Subcutaneous abdominal adipose tissue (tissue), 5 donors: ENCODE data around the gene PIK3CD.
"Not testable (repeated sequence)": the region's sequence is repeated elsewhere in the genome, so short reads cannot be mapped to it uniquely, and the experiment has no call there.

Source experiments
- H3K27ac ChIP-seq: one replicate; pipeline ENCODE4 v1.7.0; 2013; ENCODE audit warnings: low read depth, mild to moderate bottlenecking, inconsistent platforms, low read length, moderate library complexity
- H3K27me3 ChIP-seq, 5 donors: one replicate each; pipeline ENCODE4 v1.7.0; 2013; ENCODE audit warnings: low read length in 5 of 5, inconsistent platforms in 1 of 5; ENCODE audit not compliant: control insufficient read depth in 5 of 5, insufficient read depth in 4 of 5
- H3K36me3 ChIP-seq, 5 donors: one replicate each; pipeline ENCODE4 v1.7.0; 2013; ENCODE audit warnings: low read length in 5 of 5; ENCODE audit not compliant: control insufficient read depth in 5 of 5, insufficient read depth in 5 of 5
- H3K4me1 ChIP-seq, 5 donors: one replicate each; pipeline ENCODE4 v1.7.0; 2013; ENCODE audit warnings: low read length in 5 of 5, mild to moderate bottlenecking in 3 of 5, moderate library complexity in 1 of 5; ENCODE audit not compliant: control insufficient read depth in 5 of 5, insufficient read depth in 5 of 5
- H3K4me3 ChIP-seq, 5 donors: one replicate each; pipeline ENCODE4 v1.7.0; 2013; ENCODE audit warnings: low read length in 5 of 5, low read depth in 1 of 5
- H3K9ac ChIP-seq, 5 donors: one replicate each; pipeline ENCODE4 v1.7.0; 2013; ENCODE audit warnings: low read length in 5 of 5, mild to moderate bottlenecking in 4 of 5, moderate library complexity in 3 of 5
- H3K9me3 ChIP-seq, 5 donors: one replicate each; pipeline ENCODE4 v1.7.0; 2013; ENCODE audit warnings: low read length in 5 of 5; ENCODE audit not compliant: control insufficient read depth in 5 of 5
- donor health status: healthy.
- donor health status: healthy.
- donor health status: healthy.
- donor health status: healthy.
- donor health status: healthy.

The PIK3CD gene

DNA sequence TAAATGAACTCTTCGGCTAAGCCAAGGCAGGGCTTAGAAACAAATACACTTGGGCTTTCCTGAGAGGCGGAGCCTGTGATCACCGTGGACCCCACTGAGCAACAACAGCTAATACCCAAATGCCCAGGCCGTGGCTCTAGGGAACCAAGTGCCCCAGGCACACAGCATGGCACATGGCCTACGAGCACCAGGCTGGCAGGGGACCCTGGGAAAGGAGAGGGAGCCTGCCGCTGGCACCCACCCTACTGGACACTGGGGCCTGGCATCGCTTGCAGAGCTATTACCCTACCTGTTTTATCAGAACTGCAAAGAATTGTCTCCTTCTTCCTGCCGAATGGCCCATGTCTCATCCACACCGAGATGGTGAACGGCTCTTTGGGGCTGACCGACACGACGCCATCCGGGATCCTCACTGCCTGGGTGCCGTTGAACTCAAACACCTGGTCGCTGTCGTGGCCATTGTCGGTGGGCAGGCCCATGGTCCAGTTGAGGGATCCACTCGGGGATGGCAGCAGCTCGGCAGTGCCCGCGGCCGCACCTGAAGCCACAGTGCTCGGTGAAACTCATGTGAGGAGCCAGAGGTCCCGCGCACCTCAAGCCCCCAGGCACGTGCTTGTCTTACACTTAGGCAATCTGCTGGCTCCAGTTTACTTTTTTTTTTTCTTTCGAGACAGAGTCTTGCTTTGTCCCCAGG lies 92.7 kb downstream of the PIK3CD start:
- no peak overlapping the region for H3K4me3 ChIP-seq
- no peak overlapping the region for H3K27ac ChIP-seq
- peaks cover 0 to 61% (median 39%) of the 10 kb centered on the region in 5 donors for H3K36me3 ChIP-seq
- H3K4me1 ChIP-seq = no peaks in the 10 kb centered on the region
- H3K9me3 ChIP-seq = no peaks in the 10 kb centered on the region
- H3K9ac ChIP-seq = no peak overlapping the region
- no peaks in the 10 kb centered on the region for H3K27me3 ChIP-seq

DNA sequence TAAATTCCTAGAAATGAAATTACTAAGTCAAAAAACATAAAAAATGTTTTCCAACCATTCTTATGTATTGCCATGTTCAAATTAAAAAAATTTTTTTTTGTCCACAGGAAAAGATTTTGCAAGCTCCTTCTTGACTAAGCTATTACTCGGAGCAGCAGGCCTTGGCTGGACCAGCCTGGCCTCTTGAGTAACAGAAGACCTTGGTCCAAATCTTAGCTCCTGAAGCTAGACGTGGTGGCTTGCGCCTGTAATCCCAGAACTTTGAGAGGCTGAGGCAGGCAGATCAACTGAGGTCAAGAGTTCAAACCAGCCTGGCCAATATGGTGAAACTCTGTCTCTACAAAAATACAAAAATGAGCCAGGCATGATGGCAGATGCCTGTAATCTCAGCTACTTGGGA lies 94.7 kb downstream of the PIK3CD start:
- no peak overlapping the region for H3K9ac ChIP-seq
- no peak overlapping the region for H3K4me3 ChIP-seq
- H3K27me3 ChIP-seq = no peaks in the 10 kb centered on the region
- no peak overlapping the region for H3K27ac ChIP-seq
- H3K9me3 ChIP-seq = no peaks in the 10 kb centered on the region
- no peaks in the 10 kb centered on the region for H3K4me1 ChIP-seq
- peaks cover 0 to 59% (median 32%) of the 10 kb centered on the region in 5 donors for H3K36me3 ChIP-seq

DNA sequence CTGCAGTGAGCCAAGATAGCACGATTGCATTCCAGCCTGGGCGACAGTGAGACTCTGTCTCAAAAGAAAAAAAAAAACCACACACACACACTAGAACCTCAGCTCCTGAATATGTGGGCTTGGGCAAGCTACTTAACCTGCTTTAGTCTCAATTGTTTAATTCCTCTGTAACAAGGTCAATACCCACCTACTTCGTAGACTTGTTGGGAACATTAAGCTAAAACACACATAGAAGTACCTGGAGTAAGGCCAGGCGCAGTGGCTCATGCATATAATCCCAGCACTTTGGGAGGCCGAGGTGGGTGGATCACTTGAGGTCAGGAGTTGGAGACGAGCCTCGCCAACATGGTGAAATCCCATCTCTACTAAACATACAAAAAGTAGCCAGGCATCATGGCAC lies 95.1 kb downstream of the PIK3CD start:
- H3K36me3 ChIP-seq = peaks cover 0 to 58% (median 32%) of the 10 kb centered on the region in 5 donors
- no peak overlapping the region for H3K27ac ChIP-seq
- no peaks in the 10 kb centered on the region for H3K4me1 ChIP-seq
- no peaks in the 10 kb centered on the region for H3K27me3 ChIP-seq
- no peak overlapping the region for H3K4me3 ChIP-seq
- no peak overlapping the region for H3K9ac ChIP-seq
- no peaks in the 10 kb centered on the region for H3K9me3 ChIP-seq

DNA sequence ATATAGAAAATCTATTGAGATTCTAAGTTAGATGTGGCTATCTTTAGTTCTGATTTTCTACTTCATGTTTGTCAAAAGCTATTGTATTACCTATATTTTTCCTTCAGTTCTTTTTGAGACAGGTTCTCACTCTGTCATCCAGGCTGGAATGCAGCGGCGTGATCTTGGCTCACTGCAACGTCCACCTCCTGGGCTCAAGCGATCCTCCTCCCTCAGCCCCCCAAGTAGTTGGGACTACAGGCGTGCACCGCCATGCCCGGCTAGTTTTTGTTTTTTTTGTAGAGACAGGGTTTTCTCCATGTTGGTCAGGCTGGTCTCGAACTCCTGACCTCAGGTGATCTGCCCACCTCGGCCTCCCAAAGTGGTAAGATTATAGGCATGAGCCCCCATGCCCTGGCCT lies 96.9 kb downstream of the PIK3CD start:
- H3K36me3 ChIP-seq = peaks cover 0 to 53% (median 26%) of the 10 kb centered on the region in 5 donors
- not testable (repeated sequence) for H3K9ac ChIP-seq, H3K9me3 ChIP-seq, H3K27ac ChIP-seq, H3K4me3 ChIP-seq, H3K27me3 ChIP-seq, H3K4me1 ChIP-seq

DNA sequence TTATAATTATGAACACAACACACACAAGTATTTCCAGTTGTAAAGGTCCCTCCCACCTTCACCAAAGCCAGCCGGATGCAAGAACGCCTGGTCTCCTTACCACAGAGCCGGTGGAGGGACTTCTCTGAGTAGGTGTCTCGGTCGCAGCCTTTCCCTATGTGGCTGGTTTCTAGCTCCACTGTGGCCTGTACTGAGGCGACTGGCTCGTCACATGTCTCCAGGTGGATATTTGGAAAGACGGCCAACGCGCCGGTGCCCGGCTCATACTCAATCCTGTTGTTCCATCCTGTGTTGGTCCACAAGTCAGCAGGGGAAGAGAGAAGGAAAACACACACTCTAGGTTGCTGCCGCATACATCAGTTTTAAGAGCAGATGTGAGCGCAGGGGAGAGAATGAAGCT lies 97.8 kb downstream of the PIK3CD start:
- H3K4me1 ChIP-seq = no peaks in the 10 kb centered on the region
- no peak overlapping the region for H3K4me3 ChIP-seq
- H3K27ac ChIP-seq = no peak overlapping the region
- no peaks in the 10 kb centered on the region for H3K9me3 ChIP-seq
- H3K9ac ChIP-seq = no peak overlapping the region
- peaks cover 0 to 43% (median 17%) of the 10 kb centered on the region in 5 donors for H3K36me3 ChIP-seq
- no peaks in the 10 kb centered on the region for H3K27me3 ChIP-seq

DNA sequence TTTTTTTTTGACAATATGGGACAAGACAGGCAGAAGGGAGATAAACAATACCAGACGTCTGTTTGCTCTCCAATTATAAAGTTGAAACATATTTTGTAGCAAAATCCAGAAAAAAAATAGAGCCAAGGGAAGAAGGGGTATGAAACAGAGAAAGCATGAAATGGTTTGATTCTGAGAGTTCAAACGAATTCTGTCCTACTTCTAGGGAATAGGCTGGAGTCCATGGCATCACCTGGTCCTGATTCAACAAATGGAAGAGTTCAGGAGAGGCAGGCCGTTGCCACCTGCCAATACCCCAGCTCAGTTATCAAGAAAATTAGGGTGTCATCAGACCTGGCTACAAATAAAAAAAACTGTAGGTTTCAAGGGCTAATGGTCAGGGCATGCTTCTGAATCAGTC lies 100.4 kb downstream of the PIK3CD start:
- Histone ChIP-seq H3K9ac (no peak overlapping the region), H3K4me1 (peaks cover 0 to 6% (median 0%) of the 10 kb centered on the region in 5 donors), H3K27me3 (no peaks in the 10 kb centered on the region), H3K9me3 (no peaks in the 10 kb centered on the region), H3K4me3 (no peak overlapping the region), H3K36me3 (peaks cover 0 to 35% (median 15%) of the 10 kb centered on the region in 5 donors), H3K27ac (no peak overlapping the region)

DNA sequence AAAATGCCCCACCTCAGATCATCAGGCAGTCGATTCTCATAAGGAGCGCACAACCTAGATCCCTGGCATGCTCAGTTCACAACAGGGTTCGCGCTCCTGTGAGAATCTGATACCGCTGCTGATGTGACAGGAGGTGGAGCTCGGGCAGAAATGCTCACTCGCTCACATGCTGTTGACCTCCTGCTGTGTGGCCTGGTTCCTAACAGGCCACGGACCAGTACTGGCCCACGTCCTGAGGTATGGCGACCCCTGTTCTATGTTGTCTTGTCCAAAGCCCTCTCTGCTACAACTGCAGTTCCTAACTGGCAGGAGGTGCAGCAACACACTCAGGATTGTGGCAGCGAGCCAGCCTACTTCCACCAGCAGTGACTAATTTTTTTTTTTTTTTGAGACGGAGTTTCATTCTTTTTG lies 101.6 kb downstream of the PIK3CD start:
- H3K4me3 ChIP-seq = no peak overlapping the region
- no peak overlapping the region for H3K9ac ChIP-seq
- no peaks in the 10 kb centered on the region for H3K27me3 ChIP-seq
- H3K4me1 ChIP-seq = peaks cover 0 to 6% (median 0%) of the 10 kb centered on the region in 5 donors
- no peak overlapping the region for H3K27ac ChIP-seq
- no peaks in the 10 kb centered on the region for H3K9me3 ChIP-seq
- peaks cover 0 to 35% (median 15%) of the 10 kb centered on the region in 5 donors for H3K36me3 ChIP-seq

DNA sequence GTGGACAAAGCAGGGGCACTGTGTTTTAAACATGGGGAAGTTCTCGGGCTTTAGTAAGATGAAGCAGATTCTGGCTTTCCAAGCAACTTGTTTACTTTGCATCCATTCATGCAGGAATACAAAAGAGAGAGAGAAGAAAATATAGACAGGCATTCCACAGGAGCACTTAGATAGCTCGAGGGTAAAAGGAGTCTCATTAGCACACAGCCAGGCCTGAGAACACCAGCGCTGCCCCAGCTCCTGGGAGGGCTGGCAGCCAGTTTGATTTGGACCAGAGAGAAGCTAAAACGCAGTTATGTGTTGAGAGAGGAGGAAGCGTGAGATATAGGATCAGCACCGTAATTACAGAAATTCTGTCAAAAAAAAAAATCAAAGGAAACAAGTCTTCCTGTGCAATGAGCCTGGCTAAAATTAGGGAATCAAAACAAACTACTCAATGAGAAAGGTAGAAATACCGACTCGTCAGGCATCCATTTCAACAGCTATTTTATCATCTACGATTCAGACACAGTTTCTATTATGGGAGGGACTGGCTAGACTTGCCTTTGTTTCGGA lies 104.0 kb downstream of the PIK3CD start:
- H3K9me3 ChIP-seq = no peaks in the 10 kb centered on the region
- H3K27me3 ChIP-seq = no peaks in the 10 kb centered on the region
- peaks cover 0 to 6% (median 0%) of the 10 kb centered on the region in 5 donors for H3K4me1 ChIP-seq
- no peak overlapping the region for H3K27ac ChIP-seq
- H3K36me3 ChIP-seq = peaks cover 0 to 16% (median 8%) of the 10 kb centered on the region in 5 donors
- peak overlapping the region in 1 of 5 donors; percentile 48 for H3K9ac ChIP-seq
- H3K4me3 ChIP-seq = no peak overlapping the region

DNA sequence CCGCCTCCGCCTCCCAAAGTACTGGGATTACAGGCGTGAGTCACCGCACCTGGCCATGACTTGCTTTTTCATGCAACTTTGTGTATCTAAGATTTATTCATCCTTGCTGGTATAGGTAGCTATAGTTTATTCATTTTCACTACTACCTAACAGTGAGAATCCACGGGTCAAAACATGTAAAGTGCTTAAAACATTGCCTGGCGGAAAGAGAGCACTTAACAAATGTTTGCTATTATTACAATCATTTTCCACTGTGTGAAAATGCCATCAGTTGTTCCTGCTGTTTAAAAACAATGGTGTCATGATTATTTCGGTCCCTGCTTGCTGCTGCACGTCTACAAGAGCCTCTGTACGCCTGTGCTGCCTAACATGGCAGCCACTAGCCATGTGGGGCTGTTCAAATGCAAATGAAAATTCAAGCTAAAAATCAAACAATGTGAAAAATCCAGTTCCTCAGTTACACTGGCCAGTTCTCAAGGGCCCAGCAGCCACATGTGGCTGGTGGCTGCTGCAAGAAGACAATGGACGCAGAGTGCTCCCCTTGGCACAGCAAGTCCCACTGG lies 107.1 kb downstream of the PIK3CD start:
- H3K4me1 ChIP-seq = peaks cover 0 to 6% (median 0%) of the 10 kb centered on the region in 5 donors
- no peak overlapping the region for H3K4me3 ChIP-seq
- H3K27me3 ChIP-seq = no peaks in the 10 kb centered on the region
- H3K27ac ChIP-seq = no peak overlapping the region
- H3K9ac ChIP-seq = no peak overlapping the region
- peaks cover 0 to 3% (median 0%) of the 10 kb centered on the region in 5 donors for H3K36me3 ChIP-seq
- H3K9me3 ChIP-seq = no peaks in the 10 kb centered on the region

DNA sequence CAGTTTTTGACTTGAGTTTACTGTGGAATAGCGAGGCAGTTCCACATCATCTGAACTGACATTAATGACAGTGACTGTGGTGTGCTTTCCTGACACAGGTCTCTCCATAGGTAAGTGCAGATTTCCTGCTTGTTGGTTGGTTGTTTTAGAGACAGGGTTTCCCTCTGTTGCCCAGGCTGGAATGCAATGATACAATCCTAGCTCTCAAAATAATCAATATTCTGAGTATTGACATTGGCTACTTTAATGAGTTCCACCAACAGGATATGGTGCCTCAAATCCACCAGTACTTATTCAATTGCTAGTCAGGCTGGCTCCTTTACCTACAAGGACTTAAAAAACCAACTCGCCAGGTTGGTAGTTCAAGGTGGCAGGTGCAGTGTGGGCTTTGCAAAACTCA lies 108.4 kb downstream of the PIK3CD start:
- H3K9me3 ChIP-seq = no peaks in the 10 kb centered on the region
- H3K4me1 ChIP-seq = peaks cover 0 to 10% (median 4%) of the 10 kb centered on the region in 5 donors
- no peaks in the 10 kb centered on the region for H3K27me3 ChIP-seq
- no peak overlapping the region for H3K27ac ChIP-seq
- no peak overlapping the region for H3K9ac ChIP-seq
- H3K36me3 ChIP-seq = peaks cover 0 to 2% (median 0%) of the 10 kb centered on the region in 5 donors
- H3K4me3 ChIP-seq = no peak overlapping the region
